Measurements from ENCODE around the gene GAD1. TPM values are rescaled to one million over a fixed set of nuclear protein-coding genes. Genes with fewer than 3 reads are reported as not detected.

The GAD1 gene
- polyA plus RNA-seq, 1 of the 3 experiments (the other 2 are of a cell fraction) = 0.20 TPM

- Histone ChIP-seq H3K9me3 (no peaks in the 10 kb centered on the region), H3K4me1 (ENCODE audit: control insufficient read depth in 1 of 2, insufficient read depth in 2 of 2, low read depth in 1 of 2, low read length in 1 of 2) (peaks cover 0 to 3% of the 10 kb centered on the region in 2 experiments; a peak in 1 of 4 replicates), H3K27ac (ENCODE audit: low read depth in 2 of 2, low read length in 1 of 2) (no peak overlapping the region), H3K9ac (no peak overlapping the region), H2AFZ (ENCODE audit: low read depth) (no peak overlapping the region), H3K4me2 (no peak overlapping the region), H3K4me3 (ENCODE audit: low read depth in 2 of 2, low read length in 1 of 2) (no peak overlapping the region), H3F3A (replicated peaks; ENCODE audit: insufficient read depth) (no peaks in the 10 kb centered on the region), H3K36me3 (replicated peaks in 1 of 2; ENCODE audit: control insufficient read depth in 1 of 2, insufficient read depth in 2 of 2, low read length in 1 of 2) (no peaks in the 10 kb centered on the region), H3K9me2 (no peaks in the 10 kb centered on the region), H4K20me1 (ENCODE audit: insufficient read depth) (no peaks in the 10 kb centered on the region), H3K79me2 (ENCODE audit: insufficient read depth) (no peaks in the 10 kb centered on the region), H3K27me3 (ENCODE audit: insufficient read depth) (no peaks in the 10 kb centered on the region)
- DNase-seq = no peak
- TF ChIP-seq MEF2A (IDR thresholded peaks at IDR 0.05; ENCODE audit: borderline replicate concordance, low read depth) (no peak), MAX (IDR thresholded peaks at IDR 0.05; ENCODE audit: low read depth) (no peak), FOXJ3 (CRISPR knock-in tag; IDR thresholded peaks at IDR 0.05) (no peak), JUND (IDR thresholded peaks at IDR 0.05) (no peak)
- CTCF ChIA-PET = no interaction called here
- 86% methylated on average over 4 of the region's 4 CpGs for WGBS (ENCODE audit: low lambda C conversion rate)
- POLR2A ChIA-PET = no interaction called here
These were observed 52.8 kb downstream of the GAD1 start for GRCh38 chr2:170869461-170869860.

- Histone ChIP-seq H3K4me1 (ENCODE audit: control insufficient read depth in 1 of 2, insufficient read depth in 2 of 2, low read depth in 1 of 2, low read length in 1 of 2) (peaks cover 0 to 3% of the 10 kb centered on the region in 2 experiments; a peak in 1 of 4 replicates), H3K4me2 (peak overlapping the region; percentile 38; the same call in 1 of the 2 replicates), H3K27me3 (ENCODE audit: insufficient read depth) (no peaks in the 10 kb centered on the region), H3K79me2 (ENCODE audit: insufficient read depth) (no peaks in the 10 kb centered on the region), H3F3A (replicated peaks; ENCODE audit: insufficient read depth) (no peaks in the 10 kb centered on the region), H3K36me3 (replicated peaks in 1 of 2; ENCODE audit: control insufficient read depth in 1 of 2, insufficient read depth in 2 of 2, low read length in 1 of 2) (no peaks in the 10 kb centered on the region), H4K20me1 (ENCODE audit: insufficient read depth) (no peaks in the 10 kb centered on the region), H3K9me3 (no peaks in the 10 kb centered on the region), H3K27ac (ENCODE audit: low read depth in 2 of 2, low read length in 1 of 2) (no peak overlapping the region), H3K9ac (peak overlapping the region; percentile 22; the same call in 1 of the 2 replicates), H3K4me3 (ENCODE audit: low read depth in 2 of 2, low read length in 1 of 2) (peak overlapping the region; percentile 15 to 46; a peak in 3 of 4 replicates), H3K9me2 (no peaks in the 10 kb centered on the region), H2AFZ (ENCODE audit: low read depth) (peak overlapping the region; percentile 73)
- 24% methylated on average over 13 of the region's 13 CpGs for WGBS (ENCODE audit: low lambda C conversion rate)
- POLR2A ChIA-PET = interaction anchor here (0.6 kb wide), 1 partner anchor 84 kb away, joined by 4 read pairs; no protein-coding TSS in a partner anchor
- TF ChIP-seq JUND (IDR thresholded peaks at IDR 0.05) (no peak), CHD2 (IDR thresholded peaks at IDR 0.05; ENCODE audit: low read length, partially characterized antibody) (peak; percentile 55), RAD21 (IDR thresholded peaks at IDR 0.05; ENCODE audit: low read length) (peak; percentile 63), SMC3 (IDR thresholded peaks at IDR 0.05; ENCODE audit: low read depth, low read length) (peak; percentile 69), RXRA (IDR thresholded peaks at IDR 0.05; ENCODE audit: borderline replicate concordance, low read depth) (peak; percentile 85), TAF1 (IDR thresholded peaks at IDR 0.05; ENCODE audit: borderline replicate concordance, low read depth, low read length) (no peak), ELF1 (IDR thresholded peaks at IDR 0.05) (no peak), PBX3 (IDR thresholded peaks at IDR 0.05) (0 out of 2 replicates have a peak, but pooled peaks have one; percentile 15), CTCF (IDR thresholded peaks at IDR 0.05) (peak; percentile 97), RCOR1 (IDR thresholded peaks at IDR 0.05; ENCODE audit: low read length) (peak; percentile 42; the same call in 1 of the 2 replicates), YY1 (IDR thresholded peaks at IDR 0.05; ENCODE audit: low read depth) (no peak), MAX (IDR thresholded peaks at IDR 0.05; ENCODE audit: low read depth) (0 out of 2 replicates have a peak, but pooled peaks have one; percentile 31), USF2 (IDR thresholded peaks at IDR 0.05; ENCODE audit: borderline replicate concordance, low read depth, low read length) (no peak), TCF12 (IDR thresholded peaks at IDR 0.05) (no peak; the same call in 1 of the 2 replicates)
- peak; percentile 81 for DNase-seq
- CTCF ChIA-PET = interaction anchor here (0.6 to 4.9 kb wide), 53 partner anchors 8 to 1684 kb away, joined by 3 to 41 read pairs (median 4); partner anchors contain the start of genes GAD1 and GORASP2
These were observed 56.5 kb downstream of the GAD1 start for GRCh38 chr2:170873035-170873692.

Data from SK-N-SH (cell line).